GM12878 (cell line): ENCODE results near the gene VTI1A. TPM values are rescaled to one million over a fixed set of nuclear protein-coding genes. Genes with fewer than 3 reads are reported as not detected.

Experiments used
- ATAC-seq: fragments of 200-7000 bp; cut with Tn5 transposase; 3 replicates; pipeline ENCODE4 v1.9.1; 2020; ENCODE audit warnings: mild to moderate bottlenecking, moderate library complexity
- BruUV-seq: library from RNA; stranded (reverse); fragments of 400-500 nt; replicated peaks from 2 replicates; lab custom pipeline; 2021; lab: Mats Ljungman, UMichigan
- CTCF ChIA-PET: fragments of 300-600 bp; sonication (Branson Sonifier 250); formaldehyde crosslinking; extraction: SDS; loops from one replicate; lab custom pipeline; 2021; ENCODE audit warnings: inconsistent platforms; lab: Yijun Ruan, JAX
- POLR2A ChIA-PET: fragments of 350-600 bp; formaldehyde crosslinking; extraction: SDS; loops from one replicate; lab custom pipeline; 2021; ENCODE audit warnings: inconsistent platforms; lab: Charles Lee
- RAD21 ChIA-PET: fragments of 300-600 bp; sonication (Branson Sonifier 250); formaldehyde crosslinking; loops from one replicate; lab custom pipeline; 2023; ENCODE audit warnings: antibody characterized with exemption; ENCODE audit not compliant: unreplicated experiment; lab: Charles Lee
- SMC1A ChIA-PET: fragments of 300-600 bp; sonication (Branson Sonifier 250); formaldehyde crosslinking; loops from one replicate; lab custom pipeline; 2023; ENCODE audit not compliant: unreplicated experiment, uncharacterized antibody; lab: Charles Lee
- DNase-seq: peaks from one replicate; pipeline ENCODE4 v3.0.0-alpha.2; 2011; ENCODE audit warnings: low read depth, low spot score
- FAIRE-seq: peaks from 3 replicates; lab custom pipeline; 2011; peaks lifted over from hg19 to GRCh38; lab: Jason Lieb, UNC
- H2AFZ ChIP-seq: 2 replicates; pipeline ENCODE4 v1.6.0; 2011; ENCODE audit warnings: low read depth, low read length, control low read depth; ENCODE audit not compliant: control insufficient read depth
- H3K27ac ChIP-seq: 2 replicates; pipeline ENCODE4 v1.5.1; 2011; ENCODE audit warnings: control low read depth; ENCODE audit not compliant: control insufficient read depth, insufficient read depth
- H3K27me3 ChIP-seq, 2 experiments: replicated peaks in 1 of 2; 2 replicates each; pipeline versions ENCODE4 v1.6.0 to v1.6.1; 2011; ENCODE audit warnings: low read length in 1 of 2; ENCODE audit not compliant: control insufficient read depth in 2 of 2, insufficient read depth in 2 of 2
- H3K36me3 ChIP-seq, 2 experiments: 2 replicates each; pipeline ENCODE4 v1.5.1; 2011; ENCODE audit warnings: low read length in 1 of 2; ENCODE audit not compliant: control insufficient read depth in 2 of 2, insufficient read depth in 2 of 2
- H3K4me1 ChIP-seq: 2 replicates; pipeline ENCODE4 v1.6.1; 2011; ENCODE audit warnings: mild to moderate bottlenecking, low read length, moderate library complexity, mixed read lengths; ENCODE audit not compliant: control insufficient read depth, insufficient read depth
- H3K4me2 ChIP-seq: 2 replicates; pipeline ENCODE4 v1.6.0; 2011; ENCODE audit warnings: control low read depth; ENCODE audit not compliant: control insufficient read depth, insufficient read depth
- H3K4me3 ChIP-seq: fragments of 200-600 bp; sonication (generic); 2 replicates; pipeline ENCODE4 v1.5.1; 2016
- H3K79me2 ChIP-seq: 2 replicates; pipeline ENCODE4 v1.6.0; 2011; ENCODE audit warnings: low read length; ENCODE audit not compliant: control insufficient read depth, insufficient read depth
- H3K9ac ChIP-seq: 2 replicates; pipeline ENCODE4 v1.8.0; 2011; ENCODE audit warnings: low read length, control low read depth, mixed read lengths; ENCODE audit not compliant: control insufficient read depth, insufficient read depth
- H3K9me3 ChIP-seq: replicated peaks from 3 replicates; pipeline ENCODE4 v1.5.1; 2011; ENCODE audit warnings: mild to moderate bottlenecking, low read length; ENCODE audit not compliant: control insufficient read depth, insufficient read depth
- H4K20me1 ChIP-seq: 2 replicates; pipeline ENCODE4 v1.6.0; 2011; ENCODE audit not compliant: control insufficient read depth, insufficient read depth
- BRCA1 ChIP-seq: IDR thresholded peaks from 2 replicates; pipeline ENCODE4 v1.6.1; 2011; ENCODE audit warnings: low read depth, low read length, improper control_type of control experiment
- CHD4 ChIP-seq: fragments of 200-600 bp; sonication (generic); IDR thresholded peaks from 2 replicates; pipeline ENCODE4 v1.6.1; 2016; ENCODE audit warnings: mild to moderate bottlenecking
- CUX1 ChIP-seq: IDR thresholded peaks from 2 replicates; pipeline ENCODE4 v1.6.1; 2012; ENCODE audit warnings: improper control_type of control experiment, low read depth, low read length; ENCODE audit not compliant: insufficient replicate concordance
- ETV6 ChIP-seq, 2 experiments: fragments of 450-650 bp in 1 of 2; IDR thresholded peaks in 1 of 2; conservative IDR thresholded peaks in 1 of 2; 2 replicates each; pipeline ENCODE4 v1.6.1; 2014; ENCODE audit warnings: antibody characterized with exemption in 1 of 2, borderline replicate concordance in 1 of 2, low read depth in 1 of 2, mild to moderate bottlenecking in 1 of 2, moderate library complexity in 1 of 2
- GABPA ChIP-seq: IDR thresholded peaks from 2 replicates; pipeline ENCODE4 v1.6.1; 2014; ENCODE audit warnings: antibody characterized with exemption, low read depth, mild to moderate bottlenecking, inconsistent platforms
- SMC3 ChIP-seq: IDR thresholded peaks from 2 replicates; pipeline ENCODE4 v1.6.1; 2011; ENCODE audit warnings: low read length, improper control_type of control experiment, borderline replicate concordance
- YBX1 ChIP-seq: fragments of 450-650 bp; IDR thresholded peaks from 2 replicates; pipeline ENCODE4 v1.6.1; 2016; ENCODE audit warnings: antibody characterized with exemption
- WGBS: methylation state at CpG from one replicate; pipeline ENCODE4 v1.1.6; 2016; ENCODE audit warnings: low lambda C conversion rate; ENCODE audit not compliant: insufficient replicate concordance, insufficient coverage; ENCODE audit errors: missing lambda C conversion rate; 5-methylcytosine and 5-hydroxymethylcytosine counted together
- in situ Hi-C: fragments of 300-500 bp; cut with MboI; formaldehyde crosslinking; loops from 9 replicates; pipeline ENCODE4 v1.14.3; 2018; ENCODE audit warnings: mixed read lengths
- intact Hi-C: fragments of 100-400 bp; cut with micrococcal nuclease; formaldehyde crosslinking; loops from one replicate; pipeline ENCODE4 v1.14.2; 2022; ENCODE audit not compliant: unreplicated experiment
- polyA plus RNA-seq, 11 experiments: library from polyadenylated mRNA; depleted of rRNA in 4 of 11; unstranded in 6 of 11; stranded (reverse) in 5 of 11; fragments of >200 nt; fragmentation: Nextera tagmentation in 4 of 11; fragmentation: Illumina TruSeq in 1 of 11; extraction: Ambion mirVana in 4 of 11; extraction: Trizol in 1 of 11; gene quantifications; 1 replicate in 1 of 11; 2 replicates in 10 of 11; pipeline versions ENCODE4 v1.2.1 to v1.2.3, GENCODE V29; 2011 to 2016; ENCODE audit warnings: inconsistent platforms in 2 of 11, missing spikeins in 2 of 11, low read depth in 1 of 11
- total RNA-seq, 4 experiments: library from RNA; depleted of rRNA in 3 of 4; stranded (reverse); fragments of >200 nt in 3 of 4; fragmentation: Illumina TruSeq in 1 of 4; extraction: Trizol in 1 of 4; gene quantifications; 2 replicates each; pipeline versions ENCODE4 v1.2.1 to v1.2.3, GENCODE V29; 2013 to 2021
- TF ChIP-seq, protein P1 (sequence below): fragments of 450-650 bp; IDR thresholded peaks from 2 replicates; pipeline ENCODE4 v1.6.1; 2014; ENCODE audit warnings: mild to moderate bottlenecking
- TF ChIP-seq, protein P2 (sequence below): IDR thresholded peaks from 2 replicates; pipeline ENCODE4 v1.6.1; 2012; ENCODE audit warnings: mild to moderate bottlenecking, low read depth, low read length
- TF ChIP-seq, protein P3 (sequence below): IDR thresholded peaks from 2 replicates; pipeline ENCODE4 v1.6.1; 2011; ENCODE audit warnings: low read depth, low read length, improper control_type of control experiment, borderline replicate concordance

Gene VTI1A
- total and polyA plus RNA-seq, 10 of the 15 experiments (the other 5 are each of a cell fraction or from before 2014, with no cell fraction given), result 12.4 to 43.2 (median 27.5) TPM

GRCh38 chr10:112775892-112776674, 329.1 kb downstream of the VTI1A start:
- no peak for FAIRE-seq
- 92% methylated on average over 14 of the region's 14 CpGs for WGBS
- POLR2A ChIA-PET, result interaction anchor here (0.5 kb wide), 1 partner anchor 171 kb away, joined by 5 read pairs; no protein-coding TSS in a partner anchor
- no peak for TF ChIP-seq YBX1
- TF ChIP-seq CHD4, result no peak
- TF ChIP-seq SMC3, result no peak
- no peak for TF ChIP-seq GABPA
- TF ChIP-seq, protein P1, sequence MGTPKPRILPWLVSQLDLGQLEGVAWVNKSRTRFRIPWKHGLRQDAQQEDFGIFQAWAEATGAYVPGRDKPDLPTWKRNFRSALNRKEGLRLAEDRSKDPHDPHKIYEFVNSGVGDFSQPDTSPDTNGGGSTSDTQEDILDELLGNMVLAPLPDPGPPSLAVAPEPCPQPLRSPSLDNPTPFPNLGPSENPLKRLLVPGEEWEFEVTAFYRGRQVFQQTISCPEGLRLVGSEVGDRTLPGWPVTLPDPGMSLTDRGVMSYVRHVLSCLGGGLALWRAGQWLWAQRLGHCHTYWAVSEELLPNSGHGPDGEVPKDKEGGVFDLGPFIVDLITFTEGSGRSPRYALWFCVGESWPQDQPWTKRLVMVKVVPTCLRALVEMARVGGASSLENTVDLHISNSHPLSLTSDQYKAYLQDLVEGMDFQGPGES, result no peak
- TF ChIP-seq CUX1, result no peak
- TF ChIP-seq BRCA1, result no peak
- TF ChIP-seq, protein P2, sequence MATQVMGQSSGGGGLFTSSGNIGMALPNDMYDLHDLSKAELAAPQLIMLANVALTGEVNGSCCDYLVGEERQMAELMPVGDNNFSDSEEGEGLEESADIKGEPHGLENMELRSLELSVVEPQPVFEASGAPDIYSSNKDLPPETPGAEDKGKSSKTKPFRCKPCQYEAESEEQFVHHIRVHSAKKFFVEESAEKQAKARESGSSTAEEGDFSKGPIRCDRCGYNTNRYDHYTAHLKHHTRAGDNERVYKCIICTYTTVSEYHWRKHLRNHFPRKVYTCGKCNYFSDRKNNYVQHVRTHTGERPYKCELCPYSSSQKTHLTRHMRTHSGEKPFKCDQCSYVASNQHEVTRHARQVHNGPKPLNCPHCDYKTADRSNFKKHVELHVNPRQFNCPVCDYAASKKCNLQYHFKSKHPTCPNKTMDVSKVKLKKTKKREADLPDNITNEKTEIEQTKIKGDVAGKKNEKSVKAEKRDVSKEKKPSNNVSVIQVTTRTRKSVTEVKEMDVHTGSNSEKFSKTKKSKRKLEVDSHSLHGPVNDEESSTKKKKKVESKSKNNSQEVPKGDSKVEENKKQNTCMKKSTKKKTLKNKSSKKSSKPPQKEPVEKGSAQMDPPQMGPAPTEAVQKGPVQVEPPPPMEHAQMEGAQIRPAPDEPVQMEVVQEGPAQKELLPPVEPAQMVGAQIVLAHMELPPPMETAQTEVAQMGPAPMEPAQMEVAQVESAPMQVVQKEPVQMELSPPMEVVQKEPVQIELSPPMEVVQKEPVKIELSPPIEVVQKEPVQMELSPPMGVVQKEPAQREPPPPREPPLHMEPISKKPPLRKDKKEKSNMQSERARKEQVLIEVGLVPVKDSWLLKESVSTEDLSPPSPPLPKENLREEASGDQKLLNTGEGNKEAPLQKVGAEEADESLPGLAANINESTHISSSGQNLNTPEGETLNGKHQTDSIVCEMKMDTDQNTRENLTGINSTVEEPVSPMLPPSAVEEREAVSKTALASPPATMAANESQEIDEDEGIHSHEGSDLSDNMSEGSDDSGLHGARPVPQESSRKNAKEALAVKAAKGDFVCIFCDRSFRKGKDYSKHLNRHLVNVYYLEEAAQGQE, result no peak
- TF ChIP-seq, protein P3, sequence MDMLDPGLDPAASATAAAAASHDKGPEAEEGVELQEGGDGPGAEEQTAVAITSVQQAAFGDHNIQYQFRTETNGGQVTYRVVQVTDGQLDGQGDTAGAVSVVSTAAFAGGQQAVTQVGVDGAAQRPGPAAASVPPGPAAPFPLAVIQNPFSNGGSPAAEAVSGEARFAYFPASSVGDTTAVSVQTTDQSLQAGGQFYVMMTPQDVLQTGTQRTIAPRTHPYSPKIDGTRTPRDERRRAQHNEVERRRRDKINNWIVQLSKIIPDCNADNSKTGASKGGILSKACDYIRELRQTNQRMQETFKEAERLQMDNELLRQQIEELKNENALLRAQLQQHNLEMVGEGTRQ, result no peak
- TF ChIP-seq ETV6 (conservative IDR thresholded peaks at IDR 0.05 in 1 of 2, IDR thresholded peaks at IDR 0.05 in 1 of 2; ENCODE audit: borderline replicate concordance in 1 of 2, low read depth in 1 of 2), result no peak

More at GRCh38 chr10:112775892-112776674, 329.1 kb downstream of the VTI1A start:
- no peak overlapping the region for H3K27ac ChIP-seq
- no peaks in the 10 kb centered on the region for H4K20me1 ChIP-seq
- in situ Hi-C loops, result no loop called here
- H3K27me3 ChIP-seq, result no peaks in the 10 kb centered on the region
- intact Hi-C loops, result no loop called here
- H3K4me3 ChIP-seq, result no peak overlapping the region
- H3K79me2 ChIP-seq, result no peaks in the 10 kb centered on the region
- CTCF ChIA-PET, result no interaction called here
- no peaks in the 10 kb centered on the region for H3K4me1 ChIP-seq
- H3K36me3 ChIP-seq, result no peaks in the 10 kb centered on the region
- H2AFZ ChIP-seq, result no peak overlapping the region
- no peak for ATAC-seq
- H3K9me3 ChIP-seq, result no peaks in the 10 kb centered on the region
- H3K4me2 ChIP-seq, result no peak overlapping the region
- no peak overlapping the region for H3K9ac ChIP-seq
- SMC1A ChIA-PET, result no interaction called here
- DNase-seq, result no peak
- BruUV-seq, result no TSS peak
- RAD21 ChIA-PET, result no interaction called here
